HepG2 (cell line): Measurements from ENCODE around the gene AP5Z1. TPM values are rescaled to one million over a fixed set of nuclear protein-coding genes. Genes with fewer than 3 reads are reported as not detected.

Source experiments
- ATAC-seq: fragments of 200-7000 bp; cut with Tn5 transposase; 3 replicates; pipeline ENCODE4 v1.9.1; 2020; ENCODE audit warnings: mild to moderate bottlenecking, moderate library complexity
- BruUV-seq: library from RNA; stranded (reverse); fragments of 400-500 nt; replicated peaks from 2 replicates; lab custom pipeline; 2021; lab: Mats Ljungman, UMichigan
- CTCF ChIA-PET: fragments of 300-600 bp; formaldehyde crosslinking; extraction: SDS; loops from one replicate; lab custom pipeline; 2021; ENCODE audit warnings: low total read pairs, inconsistent platforms, low intra/inter-chr PET ratio; lab: Yijun Ruan, JAX
- POLR2A ChIA-PET: fragments of 350-600 bp; sonication (Branson Sonifier 250); formaldehyde crosslinking; loops from one replicate; lab custom pipeline; 2020; ENCODE audit warnings: antibody characterized with exemption, inconsistent platforms; lab: Yijun Ruan, JAX
- DNase-seq: peaks from one replicate; pipeline ENCODE4 v3.0.0-alpha.2; 2015; ENCODE audit warnings: low spot score
- FAIRE-seq: peaks from 3 replicates; lab custom pipeline; 2011; peaks lifted over from hg19 to GRCh38; lab: Jason Lieb, UNC
- H2AFZ ChIP-seq: one replicate; pipeline ENCODE4 v1.6.1; 2011; ENCODE audit warnings: low read length, inconsistent platforms
- H3K27ac ChIP-seq: fragments of 300-600 bp; 3 replicates; pipeline ENCODE4 v1.8.0; 2011; ENCODE audit warnings: mixed run types, mild to moderate bottlenecking, mixed read lengths, low read length, inconsistent platforms; ENCODE audit not compliant: insufficient read depth; ENCODE audit errors: extremely low read length
- H3K27me3 ChIP-seq, 2 experiments: fragments of 200-600 bp in 1 of 2; 2 replicates in 1 of 2; 3 replicates in 1 of 2; pipeline versions ENCODE4 v1.6.0 to v1.8.0; 2011; ENCODE audit warnings: low read length in 2 of 2, mild to moderate bottlenecking in 2 of 2, moderate library complexity in 2 of 2, inconsistent platforms in 1 of 2; ENCODE audit not compliant: insufficient read depth in 2 of 2, control insufficient read depth in 1 of 2
- H3K36me3 ChIP-seq, 2 experiments: fragments of 200-600 bp in 1 of 2; replicated peaks in 1 of 2; 2 replicates in 1 of 2; 3 replicates in 1 of 2; pipeline versions ENCODE4 v1.5.1 to v1.8.0; 2011; ENCODE audit warnings: low read length in 2 of 2, inconsistent platforms in 1 of 2; ENCODE audit not compliant: insufficient read depth in 2 of 2, control insufficient read depth in 1 of 2
- H3K4me1 ChIP-seq: 2 replicates; pipeline ENCODE4 v1.5.1; 2012; ENCODE audit warnings: low read length, inconsistent platforms; ENCODE audit not compliant: insufficient read depth
- H3K4me2 ChIP-seq: 2 replicates; pipeline ENCODE4 v1.6.0; 2011; ENCODE audit warnings: low read depth, low read length, inconsistent platforms
- H3K4me3 ChIP-seq, 3 experiments: fragments of 200-600 bp in 1 of 3; sonication (generic), shearing (Covaris generic) in 1 of 3; replicated peaks in 1 of 3; 2 replicates each; pipeline ENCODE4 v1.5.1; 2011 to 2016; ENCODE audit warnings: low read length in 3 of 3, inconsistent platforms in 2 of 3, low read depth in 2 of 3, mild to moderate bottlenecking in 2 of 3, control low read depth in 1 of 3, mixed read lengths in 1 of 3; ENCODE audit not compliant: insufficient read depth in 1 of 3
- H3K79me2 ChIP-seq: one replicate; pipeline ENCODE4 v1.6.1; 2011; ENCODE audit warnings: low read length, inconsistent platforms; ENCODE audit not compliant: insufficient read depth
- H3K9ac ChIP-seq: 2 replicates; pipeline ENCODE4 v1.6.0; 2011; ENCODE audit warnings: mild to moderate bottlenecking, low read depth, low read length, inconsistent platforms; ENCODE audit not compliant: insufficient read depth
- H3K9me3 ChIP-seq: 2 replicates; pipeline ENCODE4 v1.5.1; 2012; ENCODE audit warnings: mild to moderate bottlenecking, low read length
- H4K20me1 ChIP-seq: 2 replicates; pipeline ENCODE4 v1.6.0; 2011; ENCODE audit warnings: inconsistent platforms, mild to moderate bottlenecking, low read length, moderate library complexity; ENCODE audit not compliant: insufficient read depth
- MED8 ChIP-seq: sonication (generic); formaldehyde crosslinking; IDR thresholded peaks from 2 replicates; pipeline ENCODE4 v1.8.1; 2023; ENCODE audit warnings: mild to moderate bottlenecking, missing genetic modification reagents; ENCODE audit not compliant: insufficient replicate concordance
- POGZ ChIP-seq: sonication (generic); formaldehyde crosslinking; IDR thresholded peaks from 2 replicates; pipeline ENCODE4 v1.4.0; 2020; ENCODE audit warnings: mild to moderate bottlenecking, missing genetic modification reagents
- SP5 ChIP-seq: IDR thresholded peaks from 2 replicates; pipeline ENCODE4 v1.6.1; 2016; ENCODE audit warnings: low read depth, borderline replicate concordance
- WGBS: methylation state at CpG from one replicate; pipeline ENCODE4 v1.1.6; 2017; ENCODE audit warnings: low lambda C conversion rate; 5-methylcytosine and 5-hydroxymethylcytosine counted together
- in situ Hi-C: cut with HindIII; loops from 2 replicates; pipeline ENCODE4 v1.10.0; 2017; ENCODE audit warnings: low pct_unique_long_range_greater_than_20kb; ENCODE audit not compliant: extremely low pct_ligation_motif_present
- intact Hi-C: fragments of 100-400 bp; cut with micrococcal nuclease; formaldehyde crosslinking; loops from one replicate; pipeline ENCODE4 v1.10.0; 2022; ENCODE audit not compliant: unreplicated experiment
- polyA plus RNA-seq, 8 experiments: library from polyadenylated mRNA; depleted of rRNA in 3 of 8; stranded (reverse) in 7 of 8; unstranded in 1 of 8; fragments of >200 nt; fragmentation: Illumina TruSeq in 4 of 8; extraction: Trizol in 4 of 8; gene quantifications; 2 replicates each; pipeline versions ENCODE4 v1.2.1 to v1.2.3, GENCODE V29; 2011 to 2016; ENCODE audit warnings: low read depth in 4 of 8, missing spikeins in 1 of 8, mixed read lengths in 1 of 8; ENCODE audit not compliant: insufficient read depth in 1 of 8
- total RNA-seq, 5 experiments: library from RNA; depleted of rRNA; stranded (reverse); fragments of >200 nt; fragmentation: Illumina TruSeq; extraction: Trizol; gene quantifications; 2 replicates each; pipeline ENCODE4 v1.2.3, GENCODE V29; 2016; ENCODE audit warnings: low read depth in 1 of 5
- TF ChIP-seq, protein P1 (sequence below): sonication (generic); formaldehyde crosslinking; IDR thresholded peaks from 2 replicates; pipeline ENCODE4 v1.4.0; 2020; ENCODE audit warnings: missing genetic modification reagents
- TF ChIP-seq, protein P2 (sequence below): sonication (generic); formaldehyde crosslinking; IDR thresholded peaks from 2 replicates; pipeline ENCODE4 v1.5.1; 2020; ENCODE audit warnings: mild to moderate bottlenecking, missing genetic modification reagents, moderate library complexity

AP5Z1 gene
- total and polyA plus RNA-seq, 2 of the 13 experiments (the other 11 are each of a cell fraction or from before 2014, with no cell fraction given): 9.3 to 15.1 TPM

DNA sequence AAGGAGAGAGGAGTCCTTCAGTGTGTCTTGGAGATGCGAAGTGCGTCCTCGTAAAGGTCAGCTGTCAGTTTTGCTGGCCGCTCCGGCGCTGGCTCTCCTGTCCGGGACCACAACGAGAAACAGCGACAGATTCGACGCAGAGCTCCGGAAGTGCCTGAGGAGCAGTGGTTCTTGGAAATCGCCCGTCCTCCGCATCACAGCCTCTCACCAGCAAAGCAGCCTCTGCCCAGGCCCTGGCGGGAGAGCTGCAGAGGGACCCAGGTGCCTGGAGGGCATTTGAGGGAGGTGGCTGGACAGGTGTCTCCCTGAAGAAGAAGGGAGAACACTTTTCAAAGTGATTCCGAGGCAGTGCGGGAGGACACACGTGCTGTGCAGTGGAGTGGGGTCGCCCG is 11.6 kb upstream of the AP5Z1 start (continued):
- no peak for TF ChIP-seq SP5 (CRISPR knock-in tag)
- TF ChIP-seq MED8: no peak

DNA sequence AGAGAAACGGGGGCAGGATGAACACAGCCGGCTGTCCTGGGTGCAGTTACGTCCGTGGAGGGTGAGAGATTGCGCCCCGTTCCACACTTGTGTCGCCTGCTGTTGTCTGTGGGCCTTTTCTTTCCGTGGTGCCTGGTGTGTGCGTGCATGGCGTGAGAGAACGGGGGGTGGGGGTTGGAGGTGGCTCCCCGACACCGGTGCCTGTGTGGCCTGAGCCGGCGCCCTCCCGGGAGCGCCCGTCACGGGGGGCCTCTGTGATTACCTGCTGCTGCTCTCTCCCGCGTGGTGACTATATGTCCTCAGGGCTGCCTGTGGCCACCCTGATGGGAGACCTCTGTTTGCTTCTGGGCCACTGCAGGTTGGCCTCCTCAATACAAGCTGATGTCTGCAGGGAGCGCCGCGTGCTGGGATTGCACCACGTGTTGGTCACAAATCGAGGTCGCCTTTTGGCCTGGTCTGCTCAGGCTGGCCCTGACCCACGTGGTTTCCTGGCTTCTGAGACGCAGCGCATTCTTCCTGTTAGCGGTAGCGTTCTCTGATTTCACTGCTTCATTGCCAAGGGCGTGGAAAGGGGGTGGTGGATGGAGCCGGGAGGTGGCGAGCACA is 10.9 kb upstream of the AP5Z1 start:
- H3K27me3 ChIP-seq: no peaks in the 10 kb centered on the region
- H4K20me1 ChIP-seq: no peaks in the 10 kb centered on the region
- H3K9ac ChIP-seq: no peak overlapping the region
- ATAC-seq (no peak), FAIRE-seq (no peak), DNase-seq (no peak)
- no peak overlapping the region for H3K27ac ChIP-seq
- TF ChIP-seq, protein P1, sequence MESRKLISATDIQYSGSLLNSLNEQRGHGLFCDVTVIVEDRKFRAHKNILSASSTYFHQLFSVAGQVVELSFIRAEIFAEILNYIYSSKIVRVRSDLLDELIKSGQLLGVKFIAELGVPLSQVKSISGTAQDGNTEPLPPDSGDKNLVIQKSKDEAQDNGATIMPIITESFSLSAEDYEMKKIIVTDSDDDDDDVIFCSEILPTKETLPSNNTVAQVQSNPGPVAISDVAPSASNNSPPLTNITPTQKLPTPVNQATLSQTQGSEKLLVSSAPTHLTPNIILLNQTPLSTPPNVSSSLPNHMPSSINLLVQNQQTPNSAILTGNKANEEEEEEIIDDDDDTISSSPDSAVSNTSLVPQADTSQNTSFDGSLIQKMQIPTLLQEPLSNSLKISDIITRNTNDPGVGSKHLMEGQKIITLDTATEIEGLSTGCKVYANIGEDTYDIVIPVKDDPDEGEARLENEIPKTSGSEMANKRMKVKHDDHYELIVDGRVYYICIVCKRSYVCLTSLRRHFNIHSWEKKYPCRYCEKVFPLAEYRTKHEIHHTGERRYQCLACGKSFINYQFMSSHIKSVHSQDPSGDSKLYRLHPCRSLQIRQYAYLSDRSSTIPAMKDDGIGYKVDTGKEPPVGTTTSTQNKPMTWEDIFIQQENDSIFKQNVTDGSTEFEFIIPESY (CRISPR knock-in tag): 0 out of 2 replicates have a peak, but pooled peaks have one; percentile 10
- TF ChIP-seq, protein P2, sequence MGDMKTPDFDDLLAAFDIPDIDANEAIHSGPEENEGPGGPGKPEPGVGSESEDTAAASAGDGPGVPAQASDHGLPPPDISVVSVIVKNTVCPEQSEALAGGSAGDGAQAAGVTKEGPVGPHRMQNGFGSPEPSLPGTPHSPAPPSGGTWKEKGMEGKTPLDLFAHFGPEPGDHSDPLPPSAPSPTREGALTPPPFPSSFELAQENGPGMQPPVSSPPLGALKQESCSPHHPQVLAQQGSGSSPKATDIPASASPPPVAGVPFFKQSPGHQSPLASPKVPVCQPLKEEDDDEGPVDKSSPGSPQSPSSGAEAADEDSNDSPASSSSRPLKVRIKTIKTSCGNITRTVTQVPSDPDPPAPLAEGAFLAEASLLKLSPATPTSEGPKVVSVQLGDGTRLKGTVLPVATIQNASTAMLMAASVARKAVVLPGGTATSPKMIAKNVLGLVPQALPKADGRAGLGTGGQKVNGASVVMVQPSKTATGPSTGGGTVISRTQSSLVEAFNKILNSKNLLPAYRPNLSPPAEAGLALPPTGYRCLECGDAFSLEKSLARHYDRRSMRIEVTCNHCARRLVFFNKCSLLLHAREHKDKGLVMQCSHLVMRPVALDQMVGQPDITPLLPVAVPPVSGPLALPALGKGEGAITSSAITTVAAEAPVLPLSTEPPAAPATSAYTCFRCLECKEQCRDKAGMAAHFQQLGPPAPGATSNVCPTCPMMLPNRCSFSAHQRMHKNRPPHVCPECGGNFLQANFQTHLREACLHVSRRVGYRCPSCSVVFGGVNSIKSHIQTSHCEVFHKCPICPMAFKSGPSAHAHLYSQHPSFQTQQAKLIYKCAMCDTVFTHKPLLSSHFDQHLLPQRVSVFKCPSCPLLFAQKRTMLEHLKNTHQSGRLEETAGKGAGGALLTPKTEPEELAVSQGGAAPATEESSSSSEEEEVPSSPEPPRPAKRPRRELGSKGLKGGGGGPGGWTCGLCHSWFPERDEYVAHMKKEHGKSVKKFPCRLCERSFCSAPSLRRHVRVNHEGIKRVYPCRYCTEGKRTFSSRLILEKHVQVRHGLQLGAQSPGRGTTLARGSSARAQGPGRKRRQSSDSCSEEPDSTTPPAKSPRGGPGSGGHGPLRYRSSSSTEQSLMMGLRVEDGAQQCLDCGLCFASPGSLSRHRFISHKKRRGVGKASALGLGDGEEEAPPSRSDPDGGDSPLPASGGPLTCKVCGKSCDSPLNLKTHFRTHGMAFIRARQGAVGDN (CRISPR knock-in tag): 0 out of 2 replicates have a peak, but pooled peaks have one; percentile 5
- TF ChIP-seq POGZ (CRISPR knock-in tag): no peak
- no peaks in the 10 kb centered on the region for H3K79me2 ChIP-seq
- H3K4me2 ChIP-seq: no peak overlapping the region
- peaks cover 10 to 42% of the 10 kb centered on the region in 2 experiments for H3K36me3 ChIP-seq
- in situ Hi-C loops (loop anchor here (25.0 kb wide), 1 partner anchor 152 kb away; no protein-coding TSS in a partner anchor), intact Hi-C loops (no loop called here)
- BruUV-seq: TSS peak; percentile 14
- H2AFZ ChIP-seq: no peak overlapping the region
- H3K9me3 ChIP-seq: no peaks in the 10 kb centered on the region
- POLR2A ChIA-PET: no interaction called here
- no peaks in the 10 kb centered on the region for H3K4me1 ChIP-seq
- 96% methylated on average over 23 of the region's 35 CpGs for WGBS
- CTCF ChIA-PET: no interaction called here
- H3K4me3 ChIP-seq: no peak overlapping the region
